NOMO-1 treated with dmso at 0.1 percent for 144 hours (cell line): ENCODE data around the gene RNF157.
A peak's percentile ranks its signal among the peaks of the same experiment; 100 is the strongest.
"Not testable (repeated sequence)": the region's sequence is repeated elsewhere in the genome, so short reads cannot be mapped to it uniquely, and the experiment has no call there.

ENCODE experiments used
- DNase-seq: peaks from one replicate; lab custom pipeline; 2025; ENCODE audit not compliant: unreplicated experiment; lab: John Stamatoyannopoulos, UW

RNF157 gene

DNA sequence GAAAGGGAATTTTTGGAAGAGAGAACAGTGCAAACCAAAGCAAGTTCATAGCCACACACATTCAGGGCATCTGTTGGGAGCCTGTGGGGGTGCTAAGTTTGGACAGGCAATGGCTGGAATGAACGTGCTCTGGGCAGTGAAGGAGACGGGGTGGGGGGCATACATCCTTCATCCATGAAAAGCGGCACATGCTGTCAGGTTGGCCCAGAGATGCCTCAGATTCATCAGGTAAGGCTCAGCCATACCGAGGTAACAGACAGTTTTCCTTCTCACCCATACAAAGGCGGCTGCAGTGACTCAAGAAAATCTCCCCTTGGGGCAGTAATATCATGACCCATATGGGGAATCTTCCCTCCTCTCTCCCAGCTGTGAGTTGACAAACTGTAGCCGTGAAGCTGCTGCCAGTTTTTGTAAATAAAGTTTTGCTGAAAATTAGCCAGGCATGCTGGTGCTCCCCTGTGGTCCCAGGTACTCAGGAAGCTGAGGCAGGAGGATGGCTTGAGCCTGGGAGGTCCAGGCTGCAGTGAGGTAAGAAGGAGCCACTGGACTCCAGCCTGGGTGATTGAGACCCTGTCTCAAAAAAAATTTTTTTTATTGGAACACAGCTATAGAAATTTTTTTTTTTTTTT is 15.6 kb upstream of the RNF157 start:
- no peak for DNase-seq

DNA sequence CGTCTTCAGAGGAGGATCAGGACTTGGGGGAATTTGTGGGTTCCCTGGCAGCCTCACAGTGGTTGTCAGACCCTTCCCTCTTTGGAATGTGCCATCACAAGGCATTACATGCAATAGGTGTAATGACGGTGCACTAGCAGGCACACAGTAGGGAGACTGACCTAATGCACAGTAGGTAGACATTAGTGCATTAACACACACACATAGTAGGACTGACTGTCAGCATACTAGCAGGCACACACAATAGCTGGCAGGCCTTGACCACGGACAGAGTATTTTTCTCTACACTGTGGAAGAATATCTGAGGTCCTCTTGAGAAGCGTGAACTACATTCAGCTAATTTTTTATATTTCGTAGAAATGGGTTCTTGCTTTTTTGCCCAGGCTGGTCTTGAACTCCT is 14.0 kb upstream of the RNF157 start:
- DNase-seq, result no peak

DNA sequence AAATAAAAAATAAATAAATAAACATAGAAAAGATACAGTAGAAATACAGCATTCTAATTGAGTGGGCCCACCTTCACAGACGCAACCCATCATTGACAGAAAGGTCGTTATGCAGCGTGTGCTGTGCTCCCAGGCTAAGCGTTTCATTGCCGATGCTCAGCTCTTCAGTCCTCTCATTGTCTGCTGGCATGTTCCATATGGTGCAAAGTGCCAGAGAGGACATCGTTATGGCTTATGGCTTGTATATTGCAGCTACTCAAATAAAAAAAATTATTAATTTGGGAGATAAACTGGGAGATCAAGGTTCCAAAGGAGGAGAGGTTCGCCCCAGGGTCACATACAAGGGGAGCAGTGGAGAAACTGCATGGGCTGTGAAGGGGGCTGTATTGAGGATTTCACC is 13.5 kb upstream of the RNF157 start:
- no peak for DNase-seq

DNA sequence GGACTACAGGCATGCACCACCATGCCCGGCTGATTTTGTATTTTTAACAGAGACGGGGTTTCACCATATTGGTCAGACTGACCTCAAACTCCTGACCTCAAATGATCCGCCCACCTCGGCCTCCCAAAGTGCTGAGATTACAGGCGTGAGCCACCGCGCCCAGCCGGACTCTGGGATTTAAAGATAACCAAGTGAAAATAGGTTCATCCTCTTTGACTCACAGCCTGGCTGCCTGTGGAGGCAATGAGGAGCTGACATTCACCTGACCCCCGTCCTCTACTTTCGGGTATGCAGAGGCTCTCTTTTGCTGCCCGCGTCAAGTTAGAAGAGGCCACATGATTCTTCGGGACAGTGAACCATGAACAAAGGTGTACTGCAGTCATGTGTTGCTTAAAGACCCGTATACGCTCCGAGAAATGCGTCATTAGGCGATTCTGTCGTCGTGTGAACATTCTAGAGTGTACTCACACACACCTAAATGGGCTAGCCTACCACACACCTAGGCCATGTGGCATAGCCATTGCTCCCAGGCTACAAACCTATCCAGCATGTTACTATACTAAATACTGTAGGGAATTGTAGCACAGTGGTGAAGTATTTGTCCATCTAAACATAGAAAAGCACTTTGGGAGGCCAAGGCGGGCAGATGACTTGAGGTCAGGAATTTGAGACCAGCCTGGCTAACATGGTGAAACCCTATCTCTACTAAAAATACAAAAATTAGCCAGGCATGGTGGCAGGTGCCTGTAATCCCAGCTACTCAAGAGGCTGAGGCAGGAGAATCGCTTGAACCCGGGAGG is 12.9 kb upstream of the RNF157 start:
- DNase-seq, result not testable (repeated sequence)

DNA sequence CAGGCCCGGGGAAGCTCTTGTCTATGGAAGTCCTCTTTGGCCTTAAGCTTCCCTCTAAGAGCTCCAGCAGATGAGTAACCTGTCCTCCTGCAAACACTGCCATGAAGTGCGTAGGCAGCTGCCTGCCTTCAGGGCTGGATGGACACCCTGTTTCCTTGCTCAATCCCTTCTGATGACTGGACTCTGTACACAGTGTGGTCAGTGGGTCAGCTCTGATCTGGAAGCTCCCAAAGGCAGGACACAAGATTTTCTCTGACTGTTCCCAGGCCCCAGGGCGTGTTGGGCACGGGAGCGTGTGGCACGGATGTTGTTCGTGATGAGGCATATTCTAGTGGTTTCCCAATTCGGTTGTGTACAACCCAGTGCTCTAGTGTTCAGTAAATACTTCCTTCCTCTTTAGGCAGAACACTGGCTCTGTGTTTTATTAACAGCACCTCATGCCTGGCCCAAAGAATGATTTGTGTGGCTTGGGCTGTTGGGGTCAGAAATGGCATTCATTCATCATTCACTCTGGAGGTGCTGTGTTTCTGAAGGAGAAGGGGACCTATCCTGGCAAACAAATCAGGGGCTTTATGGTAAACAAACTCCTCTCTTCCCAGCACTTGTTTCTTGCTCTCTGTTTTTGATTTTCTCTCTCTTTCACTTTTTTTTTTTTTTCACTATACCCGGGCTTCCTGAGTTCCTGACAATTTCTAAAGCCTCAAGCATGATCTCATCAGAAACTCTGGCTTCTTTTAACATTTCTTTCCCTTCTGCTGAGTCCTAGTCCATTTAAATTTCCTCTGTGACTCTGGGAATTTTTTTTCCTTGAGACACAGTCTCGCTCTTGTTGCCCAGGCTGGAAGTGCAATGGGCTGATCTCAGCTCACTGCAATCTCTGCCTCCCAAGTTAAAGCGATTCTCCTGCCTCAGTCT is 12.0 kb upstream of the RNF157 start:
- peak; percentile 76 for DNase-seq

DNA sequence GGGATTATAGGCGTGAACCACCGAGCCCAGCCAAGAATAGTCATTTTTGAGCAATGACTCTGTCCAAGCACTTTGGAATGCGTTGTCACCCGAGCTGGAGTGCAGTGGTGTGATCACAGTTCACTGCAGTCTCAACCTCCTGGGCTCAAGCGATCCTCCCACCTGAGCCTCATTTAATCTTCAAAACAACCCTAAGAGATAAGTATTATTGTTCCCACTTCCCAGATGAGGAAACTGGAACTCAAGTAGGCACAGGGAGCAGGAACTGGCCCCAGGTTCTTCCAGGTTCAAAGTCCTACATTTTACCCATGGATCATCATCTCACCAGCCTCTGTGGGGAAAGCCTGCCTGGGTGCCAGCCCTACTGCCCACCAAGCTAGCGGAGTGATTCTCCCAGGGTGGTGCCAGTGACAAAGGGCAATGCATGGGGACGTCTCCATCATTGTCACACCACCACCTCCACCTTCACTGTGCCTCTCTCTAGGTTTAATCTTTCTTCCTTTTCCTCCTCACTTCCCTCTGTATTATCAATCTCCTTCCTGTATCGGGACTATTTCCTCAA is 11.3 kb upstream of the RNF157 start:
- DNase-seq, result no peak

DNA sequence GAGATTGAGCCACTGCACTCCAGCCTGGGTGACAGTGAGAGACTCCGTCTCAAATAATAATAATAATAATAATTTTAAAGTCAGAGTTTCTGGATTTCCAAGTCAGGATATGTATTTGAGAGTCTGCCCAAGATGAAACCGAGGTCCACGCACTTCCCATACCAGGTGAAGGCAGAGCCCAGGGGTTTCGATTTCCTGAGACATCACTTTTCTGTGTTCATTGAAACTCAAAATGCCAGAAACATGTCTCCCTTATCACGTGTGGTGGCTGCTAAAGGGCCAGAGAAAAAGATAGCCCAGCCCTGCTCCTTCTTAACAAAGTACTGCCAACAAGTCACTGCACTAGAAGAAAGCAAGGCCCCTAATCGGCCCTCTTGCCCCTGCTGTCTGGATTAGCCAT is 9.8 kb upstream of the RNF157 start:
- no peak for DNase-seq

DNA sequence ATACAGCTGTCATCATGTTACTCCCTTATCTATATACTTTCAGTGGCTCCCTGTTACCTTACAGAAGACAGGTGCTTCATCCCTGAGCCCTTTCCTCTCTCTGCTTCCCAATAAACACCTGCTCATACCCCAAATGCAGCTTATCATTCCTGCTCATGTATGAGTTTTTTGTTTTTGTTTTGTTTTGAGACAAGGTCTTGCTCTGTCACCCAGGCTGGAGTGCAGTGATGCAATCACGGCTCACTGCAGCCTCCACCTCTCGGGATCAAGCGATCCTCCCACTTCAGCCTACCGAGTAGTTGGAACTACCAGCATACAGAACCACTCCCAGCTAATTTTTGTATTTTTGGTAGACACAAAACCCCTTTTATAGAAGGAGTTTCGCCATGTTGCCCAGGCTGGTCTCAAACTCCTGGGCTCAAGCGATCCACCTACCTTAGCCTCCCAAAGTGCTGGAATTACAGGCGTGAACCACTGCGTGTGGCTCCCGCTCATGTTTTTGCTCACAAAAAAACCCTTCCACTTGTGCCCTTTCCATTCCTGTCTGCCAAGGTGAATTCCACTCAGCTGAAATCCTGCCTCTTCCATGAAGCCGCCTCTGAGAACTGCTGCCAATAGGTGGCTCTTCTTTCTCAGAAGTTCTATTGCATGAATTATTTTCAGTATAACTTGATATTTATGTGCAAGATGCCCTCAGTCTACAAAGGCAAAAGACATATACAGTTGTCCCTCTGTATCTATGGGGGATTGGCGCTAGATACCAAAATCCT is 7.9 kb upstream of the RNF157 start:
- DNase-seq, result no peak

DNA sequence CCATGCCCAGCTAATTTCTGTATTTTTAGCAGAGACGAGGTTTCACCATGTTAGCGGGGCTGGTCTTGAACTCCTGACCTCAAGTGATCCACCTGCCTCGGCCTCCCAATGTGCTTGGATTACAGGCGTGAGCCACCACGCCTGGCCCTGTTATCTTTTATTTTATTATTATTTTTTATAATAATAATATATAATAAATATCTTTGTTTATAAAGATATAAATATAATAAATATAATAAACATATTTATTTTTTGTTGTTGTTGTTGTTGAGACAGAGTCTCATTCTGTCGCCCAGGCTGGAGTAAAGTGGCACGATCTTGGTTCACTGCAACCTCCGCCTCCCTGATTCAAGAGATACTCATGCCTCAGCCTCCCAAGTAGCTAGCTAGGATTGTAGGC is 7.0 kb upstream of the RNF157 start:
- DNase-seq, result no peak

DNA sequence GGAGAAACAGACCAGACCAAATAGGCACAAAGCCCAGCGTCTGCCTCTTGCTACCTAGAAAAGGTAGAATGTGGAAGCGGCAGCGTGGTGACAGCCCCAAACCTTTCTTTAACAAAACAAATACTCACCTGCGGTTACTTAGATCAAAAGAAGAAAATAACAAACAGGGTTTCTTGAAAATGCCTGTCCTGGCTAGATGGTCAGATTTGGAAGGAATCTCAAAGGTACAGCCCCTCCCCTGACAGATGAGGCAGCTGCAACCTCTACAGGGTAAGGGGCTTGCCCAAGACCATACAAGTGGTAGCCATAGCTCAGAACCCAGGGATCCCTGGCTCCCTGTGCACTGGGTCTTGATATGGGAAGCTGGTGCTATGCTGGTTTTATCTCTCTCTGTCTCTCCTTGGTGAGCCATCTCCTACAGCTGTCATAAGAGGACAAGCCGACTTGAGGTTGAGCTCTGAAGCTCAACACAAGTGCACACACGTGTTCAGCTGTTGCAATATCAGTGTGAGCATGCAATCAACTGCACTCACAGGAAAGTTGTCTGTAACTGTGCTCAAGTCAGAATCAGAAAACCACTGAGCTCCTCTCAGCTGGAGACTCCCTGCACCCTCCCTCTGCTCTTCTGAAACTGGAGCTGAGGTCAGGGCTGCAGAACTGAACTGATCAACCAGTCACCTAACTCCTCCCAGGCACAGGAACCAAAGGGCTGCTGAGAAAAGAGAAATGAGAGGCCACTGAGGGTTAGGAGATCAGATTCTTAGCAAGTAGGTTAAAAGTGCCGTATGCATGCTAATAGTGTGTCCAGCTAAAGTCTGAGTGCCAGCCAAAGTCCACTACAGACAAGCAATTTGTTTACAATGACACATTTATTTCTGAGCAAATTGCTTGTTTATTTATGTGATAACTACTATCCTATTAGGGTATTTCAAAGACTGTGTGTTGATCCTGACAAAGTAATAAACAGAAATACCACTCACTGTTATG is 6.1 kb upstream of the RNF157 start:
- peak; percentile 93 for DNase-seq

DNA sequence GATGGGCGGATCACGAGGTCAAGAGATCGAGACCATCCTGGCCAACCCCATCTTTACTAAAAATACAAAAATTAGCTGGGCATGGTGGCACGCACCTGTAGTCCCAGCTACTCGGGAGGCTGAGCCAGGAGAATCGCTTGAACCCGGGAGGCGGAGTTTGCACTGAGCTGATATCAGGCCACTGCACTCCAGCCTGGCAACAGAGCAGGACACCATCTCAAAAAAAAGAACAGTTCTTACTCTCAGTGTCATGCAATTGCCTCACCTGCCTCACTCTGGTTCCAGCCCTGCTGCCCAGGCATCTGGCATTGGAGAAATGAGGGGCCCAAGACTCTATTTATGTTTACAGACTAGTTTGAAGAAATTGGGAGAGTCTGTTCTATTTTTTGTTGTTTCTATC is 4.4 kb upstream of the RNF157 start:
- not testable (repeated sequence) for DNase-seq

DNA sequence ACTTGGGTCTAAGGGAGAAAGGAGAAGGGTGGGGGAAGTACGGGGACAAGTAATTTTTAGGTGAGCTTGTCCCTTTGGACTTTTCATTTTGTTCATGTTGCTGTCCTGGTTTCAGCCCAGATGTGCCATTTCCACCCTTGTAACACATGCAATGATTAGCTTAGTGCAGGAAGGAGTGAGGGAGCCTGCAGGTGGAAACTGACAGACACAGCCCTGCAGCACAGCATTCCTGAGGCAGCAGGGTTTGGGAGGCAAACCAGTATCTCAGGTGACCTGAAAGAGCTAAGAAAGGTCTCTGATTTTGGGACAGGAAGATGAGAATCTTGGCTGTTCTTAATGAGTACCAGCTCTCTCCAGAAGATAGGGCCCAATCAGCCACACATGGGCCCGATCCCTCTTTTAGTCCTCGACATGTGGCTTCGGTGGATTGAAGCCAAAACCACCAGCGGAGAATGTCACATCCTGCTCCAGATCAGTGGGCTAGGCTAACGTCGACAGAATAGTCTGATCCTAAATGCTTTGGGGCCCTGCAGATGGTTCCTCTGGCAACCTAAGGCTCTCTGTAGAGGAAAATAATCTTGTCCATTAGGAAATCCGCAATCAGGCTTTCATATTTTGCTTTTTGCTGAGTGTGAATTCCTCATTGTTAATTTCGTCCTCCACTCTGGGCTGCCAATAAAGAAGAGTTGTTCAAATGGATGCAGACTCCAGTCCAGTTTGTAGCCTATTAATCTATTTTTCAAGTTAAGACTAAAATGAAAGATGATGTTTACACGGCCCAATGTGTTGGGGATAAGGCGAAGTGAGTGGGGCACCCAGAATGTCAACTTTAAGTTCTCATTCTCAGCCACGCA is 3.8 kb upstream of the RNF157 start:
- DNase-seq, result no peak

DNA sequence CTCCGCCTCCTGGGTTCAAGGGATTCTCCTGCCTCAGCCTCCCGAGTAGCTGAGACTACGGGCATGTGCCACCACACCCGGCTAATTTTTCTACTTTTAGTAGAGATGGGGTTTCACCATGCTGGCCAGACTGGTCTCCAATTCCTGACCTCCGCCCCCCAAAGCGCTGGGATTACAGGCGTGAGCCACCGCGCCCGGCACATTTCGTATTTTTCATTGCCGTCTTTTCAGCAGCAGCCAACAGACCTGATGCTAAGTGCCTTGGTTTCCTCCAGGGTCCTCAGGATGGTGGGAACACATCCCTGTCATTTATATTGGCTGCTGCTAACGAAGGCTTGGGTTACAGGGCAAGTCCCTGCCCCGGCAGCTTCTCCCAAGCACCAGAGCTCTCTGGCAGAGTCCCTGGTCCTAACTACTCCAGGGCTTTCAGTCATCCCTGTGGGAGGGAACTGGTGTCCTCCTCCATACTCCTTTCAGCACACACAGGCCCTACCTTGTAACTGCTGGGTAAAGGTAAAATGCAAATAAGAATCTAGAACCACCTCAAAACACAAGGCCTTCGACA is 1.5 kb upstream of the RNF157 start:
- no peak for DNase-seq

DNA sequence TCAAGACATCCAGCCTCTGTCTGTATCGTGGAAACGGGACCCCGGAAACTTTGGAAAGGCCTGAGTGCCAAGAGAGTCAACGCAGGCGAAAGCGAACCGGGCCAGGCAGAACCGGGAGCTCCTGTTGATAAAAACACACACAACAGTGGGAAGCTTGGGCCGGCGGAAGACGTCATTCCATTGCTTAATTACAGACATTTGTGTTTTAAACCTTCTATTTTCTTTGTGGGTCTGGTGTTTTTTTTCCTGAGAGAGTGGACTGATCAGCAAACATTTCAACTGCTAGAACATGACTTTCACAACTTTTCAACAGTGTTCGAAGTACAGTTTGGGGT is 878 bp upstream of the RNF157 start:
- no peak for DNase-seq

DNA sequence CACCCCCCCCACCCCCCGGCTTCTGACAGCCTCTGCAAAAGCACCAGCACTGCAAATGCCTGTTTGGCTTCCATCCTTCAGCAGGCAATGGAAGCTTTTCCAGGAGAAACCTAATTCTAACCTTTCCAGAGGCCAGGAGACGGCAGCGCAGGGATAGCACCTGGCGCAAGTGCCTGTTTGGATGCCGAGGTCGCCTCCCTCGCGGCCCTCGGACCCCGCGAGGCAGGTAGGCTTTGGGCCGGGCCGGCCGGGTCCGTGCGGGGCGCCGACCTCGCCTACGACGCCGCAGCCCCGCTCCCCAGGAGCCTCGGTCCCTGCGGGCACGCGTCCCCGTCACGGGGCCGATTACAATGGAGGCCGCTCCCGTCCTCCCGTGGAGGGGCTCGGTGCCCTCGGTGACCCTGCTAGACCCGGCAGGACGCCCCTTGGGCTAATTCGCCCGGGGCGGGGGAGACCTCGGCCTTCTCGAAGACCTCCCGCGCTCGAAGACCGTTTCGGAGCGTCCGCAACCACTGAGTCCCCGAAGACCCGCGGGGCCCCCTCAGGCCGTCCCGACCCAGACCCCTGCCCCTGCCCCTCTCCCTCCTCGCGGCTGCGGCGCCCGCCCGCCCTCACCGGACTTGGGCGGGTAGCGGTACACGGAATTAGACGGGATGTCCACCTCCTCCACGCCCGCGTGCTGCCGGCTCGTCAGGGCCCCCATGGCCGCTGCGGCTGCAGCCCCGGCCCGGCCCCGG is 587 bp downstream of the RNF157 start:
- DNase-seq, result no peak

DNA sequence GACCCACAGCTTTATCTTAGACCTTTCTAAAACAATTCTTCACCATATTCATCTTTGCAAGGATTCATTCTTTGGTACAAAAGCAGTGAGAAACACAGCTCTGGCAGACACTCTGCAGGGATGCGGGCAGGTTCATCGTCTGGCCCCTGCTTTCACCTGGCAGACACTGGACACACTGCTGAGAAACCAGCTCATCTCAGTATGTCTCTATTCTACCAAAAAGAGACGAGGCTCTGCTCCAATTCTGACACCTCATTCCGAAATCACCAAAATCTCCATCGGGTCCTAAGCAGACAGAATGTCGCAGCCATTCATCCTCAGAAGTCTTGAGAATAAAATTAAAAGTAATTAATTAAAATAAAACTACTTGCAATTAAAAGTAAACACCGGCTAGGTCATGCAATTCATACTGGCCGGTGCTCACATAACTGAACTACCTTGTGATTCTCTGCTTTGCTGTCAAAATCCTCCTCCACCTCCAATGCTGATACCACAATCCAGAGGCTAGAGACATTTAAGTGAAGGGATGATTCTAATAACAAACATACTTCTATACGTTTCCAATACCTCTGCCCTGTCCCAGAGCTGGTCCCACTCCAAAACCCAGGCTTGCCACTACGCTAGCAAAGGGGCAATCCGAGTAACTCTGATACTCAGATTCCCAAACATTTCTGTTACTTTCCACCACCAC is 1.3 kb downstream of the RNF157 start:
- no peak for DNase-seq

DNA sequence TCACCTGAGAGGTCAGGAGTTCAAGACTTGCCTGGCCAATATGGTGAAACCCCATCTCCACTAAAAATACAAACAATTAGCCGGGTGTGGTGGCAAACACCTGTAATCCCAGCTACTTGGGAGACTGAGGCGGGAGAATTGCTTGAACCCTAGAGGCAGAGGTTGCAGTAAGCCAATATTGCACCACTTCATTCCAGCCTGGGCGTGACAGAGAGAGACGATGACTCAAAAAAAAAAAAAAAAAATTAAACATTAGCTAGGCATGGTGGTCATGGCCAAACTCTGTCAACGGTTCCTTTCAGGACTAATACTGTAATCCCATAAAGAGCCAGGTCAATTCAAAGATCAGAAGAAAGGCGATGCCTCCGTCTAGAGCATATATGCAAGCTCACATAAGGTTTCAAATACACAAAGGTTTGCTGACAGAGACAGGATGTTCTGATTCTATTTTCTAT is 2.4 kb downstream of the RNF157 start:
- DNase-seq, result no peak
